COLO668 (cell line): ENCODE measurements around the gene FKBP8.

ENCODE experiments used
- DNase-seq: peaks from one replicate; lab custom pipeline; 2025; ENCODE audit not compliant: unreplicated experiment; lab: John Stamatoyannopoulos, UW

The FKBP8 gene

GRCh38 chr19:18503337-18503970 lies 39.9 kb downstream of the FKBP8 start:
- DNase-seq, result no peak

DNA sequence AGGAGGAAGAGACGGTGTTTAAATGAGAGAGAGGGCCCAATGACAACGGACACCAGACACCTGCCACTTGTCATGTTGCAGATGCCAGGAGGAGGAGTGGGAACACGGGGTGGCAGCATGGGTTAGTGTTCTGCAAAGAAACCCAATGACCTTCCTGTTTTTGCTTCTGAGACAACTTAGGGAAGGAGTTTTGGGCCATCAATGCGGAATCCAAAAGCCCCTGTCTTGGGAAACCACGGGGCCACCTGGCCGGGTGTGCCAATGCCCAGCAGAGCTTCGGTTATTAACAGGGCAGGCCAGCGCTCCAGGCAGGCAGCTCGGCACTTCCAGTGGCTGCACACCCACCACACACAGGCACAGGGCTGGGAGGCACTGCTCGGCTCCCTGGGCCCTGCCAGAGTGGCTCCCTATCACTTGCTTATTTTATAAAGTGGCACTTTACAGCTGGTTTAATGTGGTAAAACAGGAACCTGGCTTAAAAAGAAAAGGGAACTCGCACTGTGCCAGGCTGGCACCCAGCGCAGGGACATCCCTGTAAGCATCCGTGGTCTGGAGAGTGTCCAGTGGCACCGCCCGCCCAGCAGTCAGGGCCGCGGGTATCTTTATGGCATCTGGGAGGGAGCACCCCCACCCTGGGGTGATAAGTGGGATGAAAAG lies 40.6 kb downstream of the FKBP8 start:
- peak; percentile 50 for DNase-seq

- peak; percentile 50 for DNase-seq
Observed at GRCh38 chr19:18502246-18502637, 41.1 kb downstream of the FKBP8 start.

GRCh38 chr19:18501832-18502231 lies 41.5 kb downstream of the FKBP8 start:
- DNase-seq, result no peak

DNA sequence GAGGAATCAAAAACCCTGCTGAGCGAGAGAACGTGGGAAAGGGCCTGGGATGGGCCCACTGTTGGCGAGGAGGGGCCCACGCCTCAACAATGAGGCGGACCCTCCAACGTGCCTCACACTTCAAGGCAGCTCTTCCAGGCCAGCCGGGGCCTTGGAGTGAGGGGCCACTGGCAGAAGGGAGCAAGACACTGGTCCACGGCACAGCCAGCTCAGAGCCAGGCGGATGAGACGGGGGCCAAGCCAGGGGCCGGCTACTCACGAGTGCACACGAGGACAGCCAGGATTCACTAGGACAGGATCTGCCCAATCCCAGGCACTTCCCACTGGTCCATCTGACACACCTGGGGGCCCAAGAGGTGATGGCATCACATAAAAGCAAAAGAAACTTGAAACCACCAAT lies 42.0 kb downstream of the FKBP8 start:
- no peak for DNase-seq

DNA sequence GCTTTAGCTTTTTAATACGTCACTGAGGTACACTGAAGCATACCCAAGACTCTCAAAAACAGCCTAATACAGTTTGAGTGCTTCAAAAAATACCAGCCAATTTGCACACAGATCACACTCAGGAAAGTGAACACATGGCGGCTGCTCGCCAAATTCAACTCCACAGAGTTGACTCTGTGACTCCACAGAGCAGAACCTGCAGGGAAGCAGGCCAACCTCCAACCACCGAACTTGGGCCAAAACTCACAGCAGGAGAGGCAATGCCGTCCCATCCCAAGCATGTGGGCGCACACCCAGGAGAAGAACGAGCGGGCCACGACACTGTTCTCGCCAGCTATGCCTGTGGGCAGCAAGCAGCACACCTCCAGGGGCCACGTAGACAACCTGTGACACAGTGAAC lies 42.6 kb downstream of the FKBP8 start:
- DNase-seq, result no peak

DNA sequence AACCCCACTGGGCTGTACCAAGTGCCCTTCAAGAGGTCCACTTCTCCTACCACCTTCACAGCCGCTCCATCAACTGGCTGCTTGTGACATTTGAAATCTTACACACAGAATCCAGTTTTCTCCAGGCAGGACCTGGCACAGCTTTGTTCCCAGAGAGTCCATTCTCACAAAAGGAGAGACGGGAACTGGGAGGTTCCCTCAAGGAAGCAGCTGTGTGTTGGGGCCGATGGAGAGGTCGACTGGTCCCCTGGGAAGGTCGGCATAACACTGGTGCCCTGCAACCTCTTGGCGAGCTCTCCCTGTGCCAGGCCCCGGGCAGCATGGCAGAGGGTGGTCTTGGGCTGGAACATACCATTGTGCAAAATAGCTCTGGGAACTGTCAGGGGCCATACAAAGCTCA lies 43.0 kb downstream of the FKBP8 start:
- no peak for DNase-seq

- no peak for DNase-seq
Observed at GRCh38 chr19:18499055-18499775, 44.2 kb downstream of the FKBP8 start.

- DNase-seq, result no peak
Observed at GRCh38 chr19:18496980-18497256, 46.5 kb downstream of the FKBP8 start.

DNA sequence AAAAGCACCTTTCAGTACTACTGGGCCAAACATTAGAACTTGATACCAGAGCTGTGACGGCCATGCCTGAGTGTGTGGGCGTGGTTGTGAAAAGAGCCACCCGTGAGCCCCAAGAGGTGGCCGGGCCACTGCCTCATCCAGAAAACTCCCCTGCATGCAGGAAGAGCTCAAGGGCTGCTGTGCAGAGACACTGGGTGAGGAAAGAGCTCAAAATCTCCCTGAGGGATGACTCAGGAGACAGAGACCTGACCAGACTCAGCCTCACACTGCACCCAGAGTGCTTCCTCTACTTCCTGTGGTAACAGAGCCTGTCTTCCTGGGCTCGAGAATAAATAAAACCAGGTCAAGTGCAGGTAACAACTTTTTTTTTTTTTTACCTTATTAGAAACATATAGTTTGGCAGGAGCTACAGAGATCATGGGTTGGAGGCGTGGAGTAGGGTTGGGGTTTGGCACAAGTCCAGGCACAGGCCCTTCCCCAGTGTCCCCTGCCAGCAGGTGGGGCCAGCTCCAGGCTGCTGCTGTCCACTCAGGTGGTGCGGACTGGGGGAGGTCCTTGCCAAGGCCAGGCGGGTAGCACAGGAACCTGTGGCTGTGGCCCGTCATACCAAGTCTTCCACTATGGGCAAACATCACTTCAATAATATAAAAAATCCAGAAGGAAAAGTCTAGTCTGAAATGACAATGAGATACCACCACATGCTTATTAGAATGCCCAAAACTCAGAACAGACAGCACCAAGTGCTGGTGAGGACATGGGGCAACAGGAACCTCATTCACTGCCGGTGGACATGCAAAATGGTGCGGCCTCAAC lies 47.0 kb downstream of the FKBP8 start:
- peak; percentile 47 for DNase-seq

DNA sequence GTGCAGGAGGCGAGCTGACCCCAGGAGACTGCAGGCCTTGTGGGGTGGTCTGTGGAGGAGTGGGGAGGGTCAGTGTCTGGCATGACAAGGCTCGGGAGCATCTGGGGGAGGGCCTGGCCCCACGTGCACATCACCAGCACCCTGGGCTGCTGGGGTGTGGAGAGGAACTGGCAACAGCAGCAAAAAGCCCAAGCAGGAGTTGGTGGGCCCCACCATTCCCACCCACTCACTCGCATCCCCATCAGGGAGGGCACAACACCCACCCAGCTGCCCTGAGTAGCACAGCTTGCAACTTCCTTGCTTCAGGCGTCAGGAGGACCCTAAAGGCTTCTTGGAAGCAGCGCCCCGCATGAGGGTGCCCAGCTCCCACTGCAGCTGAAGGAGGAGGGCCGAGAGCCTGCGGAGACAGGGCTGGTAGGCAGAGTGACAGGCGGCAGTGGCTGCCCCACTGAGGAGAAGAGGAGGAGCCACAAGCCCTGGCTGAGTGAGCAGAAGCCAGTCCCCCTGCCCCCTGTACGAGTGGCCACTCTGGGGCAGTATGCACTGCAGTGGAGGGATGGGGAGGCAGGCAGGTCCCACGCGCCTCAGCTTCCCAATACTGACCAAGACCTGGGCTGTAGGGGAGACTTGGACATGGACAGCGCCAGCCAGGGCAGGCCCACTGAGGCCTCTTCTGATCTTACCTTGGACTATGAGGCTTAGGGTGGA lies 48.0 kb downstream of the FKBP8 start:
- no peak for DNase-seq

- DNase-seq, result no peak
Observed at GRCh38 chr19:18494267-18494607, 49.1 kb downstream of the FKBP8 start.

GRCh38 chr19:18493440-18494266 lies 49.7 kb downstream of the FKBP8 start:
- no peak for DNase-seq

- no peak for DNase-seq
Observed at GRCh38 chr19:18491995-18492953, 51.1 kb downstream of the FKBP8 start.

GRCh38 chr19:18490728-18491127 lies 52.6 kb downstream of the FKBP8 start:
- DNase-seq, result no peak

GRCh38 chr19:18489627-18490184 lies 53.7 kb downstream of the FKBP8 start:
- peak; percentile 20 for DNase-seq

GRCh38 chr19:18488838-18489626 lies 54.3 kb downstream of the FKBP8 start:
- DNase-seq, result peak; percentile 44

DNA sequence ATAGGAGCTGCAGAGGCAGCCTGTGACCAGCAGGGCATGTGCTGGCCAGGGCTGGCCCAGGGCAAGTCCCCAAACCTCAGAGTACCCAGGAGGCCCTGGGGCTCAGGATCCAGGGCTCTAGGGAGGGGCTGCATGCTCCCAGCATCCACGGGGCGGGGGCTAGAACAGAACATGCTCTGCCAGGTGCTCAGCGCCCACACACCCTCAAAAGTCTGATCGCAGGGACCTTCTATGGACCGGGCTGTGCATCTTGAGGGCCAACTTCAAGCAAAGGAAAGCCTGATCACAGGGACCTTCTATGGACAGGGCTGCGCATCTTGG lies 55.0 kb downstream of the FKBP8 start:
- no peak for DNase-seq
